Ovary (tissue), 9 donors: ENCODE results near the gene AKT1. TPM values are rescaled to one million over a fixed set of nuclear protein-coding genes. Genes with fewer than 3 reads are reported as not detected.
"Not testable (repeated sequence)": the region's sequence is repeated elsewhere in the genome, so short reads cannot be mapped to it uniquely, and the experiment has no call there.

ENCODE experiments used
- DNase-seq, 5 donors: peaks; one replicate each; pipeline ENCODE4 v3.0.0-alpha.2; 2019 to 2020
- H3K27ac ChIP-seq, 2 donors: fragments of 200-600 bp; one replicate each; pipeline versions ENCODE4 v1.5.1 to v1.8.0; 2019 to 2022
- H3K27me3 ChIP-seq: fragments of 200-600 bp; one replicate; pipeline ENCODE4 v1.8.0; 2022
- H3K36me3 ChIP-seq: fragments of 200-600 bp; sonication (generic); one replicate; pipeline ENCODE4 v1.5.1; 2019
- H3K4me1 ChIP-seq: one replicate; pipeline ENCODE4 v1.8.1; 2013; ENCODE audit warnings: mild to moderate bottlenecking, moderate library complexity; ENCODE audit not compliant: insufficient read depth
- H3K4me3 ChIP-seq: fragments of 200-600 bp; sonication (generic); one replicate; pipeline ENCODE4 v1.5.1; 2017
- H3K9me3 ChIP-seq, 2 donors: fragments of 200-600 bp in 1 of 2; sonication (generic) in 1 of 2; one replicate each; pipeline versions ENCODE4 v1.5.1 to v1.8.1; 2013 to 2019; ENCODE audit warnings: mild to moderate bottlenecking in 1 of 2, moderate library complexity in 1 of 2
- EP300 ChIP-seq: sonication (generic); formaldehyde crosslinking; IDR thresholded peaks from one replicate; pipeline ENCODE4 v1.6.1; 2017; ENCODE audit warnings: antibody characterized with exemption
- POLR2A ChIP-seq: fragments of 450-650 bp; IDR thresholded peaks from one replicate; pipeline ENCODE4 v1.6.1; 2017; ENCODE audit warnings: antibody characterized with exemption, mild to moderate bottlenecking, moderate library complexity
- WGBS, 3 donors: extraction: QIAGEN DNeasy Blood & Tissue Kit in 1 of 3; methylation state at CpG; one replicate each; pipeline versions ENCODE4 v1.1.5 to v1.1.7; 2013 to 2017; 5-methylcytosine and 5-hydroxymethylcytosine counted together
- intact Hi-C, 4 donors: fragments of 100-400 bp; cut with DNase I; formaldehyde crosslinking; loops; one replicate each; pipeline versions ENCODE4 v1.11.0 to v1.15.1; 2022 to 2023
- polyA plus RNA-seq, 2 donors: library from polyadenylated mRNA; stranded (reverse); fragments of 200-250 nt in 1 of 2; fragments of 350-450 nt in 1 of 2; fragmentation: Illumina TruSeq in 1 of 2; extraction: RNeasy Lipid Tissue Mini Kit (QIAGEN cat#74804) in 1 of 2; gene quantifications; one replicate each; pipeline ENCODE4 v1.2.3, GENCODE V29; 2013 to 2014
- total RNA-seq, 7 donors: library from RNA; depleted of rRNA in 2 of 7; stranded (reverse); fragments of >200 nt in 2 of 7; fragmentation: NEBNext Ultra II Directional in 3 of 7; extraction: Animal tissue kit (Norgen Biotek cat#: 25700) in 3 of 7; gene quantifications; one replicate each; pipeline versions ENCODE4 v1.1.0 to v1.2.4, GENCODE V29; 2016 to 2023
- TF ChIP-seq, protein P1 (sequence below), 3 donors: fragments of 450-650 bp in 2 of 3; fragments of 200-600 bp in 1 of 3; IDR thresholded peaks; one replicate each; pipeline versions ENCODE4 v1.5.1 to v1.8.0; 2016 to 2022; ENCODE audit warnings: antibody characterized with exemption in 3 of 3, mild to moderate bottlenecking in 1 of 3
- donor health status: DM: no; HTN: no; CAD: no; lungs with moderate emphysema.
- donor health status: DM: no; HTN: no; CAD: no.
- donor health status: Bipolar disorder and iron deficiency.
- donor health status: DM: yes; HTN: yes; CAD: no.
- donor health status: DM: no; HTN: no; CAD: no.
- donor health status: DM: yes; HTN: yes; CAD: no.

Gene AKT1
- total and polyA plus RNA-seq, 9 donors: 53.9 to 105 (median 95.4) TPM

DNA sequence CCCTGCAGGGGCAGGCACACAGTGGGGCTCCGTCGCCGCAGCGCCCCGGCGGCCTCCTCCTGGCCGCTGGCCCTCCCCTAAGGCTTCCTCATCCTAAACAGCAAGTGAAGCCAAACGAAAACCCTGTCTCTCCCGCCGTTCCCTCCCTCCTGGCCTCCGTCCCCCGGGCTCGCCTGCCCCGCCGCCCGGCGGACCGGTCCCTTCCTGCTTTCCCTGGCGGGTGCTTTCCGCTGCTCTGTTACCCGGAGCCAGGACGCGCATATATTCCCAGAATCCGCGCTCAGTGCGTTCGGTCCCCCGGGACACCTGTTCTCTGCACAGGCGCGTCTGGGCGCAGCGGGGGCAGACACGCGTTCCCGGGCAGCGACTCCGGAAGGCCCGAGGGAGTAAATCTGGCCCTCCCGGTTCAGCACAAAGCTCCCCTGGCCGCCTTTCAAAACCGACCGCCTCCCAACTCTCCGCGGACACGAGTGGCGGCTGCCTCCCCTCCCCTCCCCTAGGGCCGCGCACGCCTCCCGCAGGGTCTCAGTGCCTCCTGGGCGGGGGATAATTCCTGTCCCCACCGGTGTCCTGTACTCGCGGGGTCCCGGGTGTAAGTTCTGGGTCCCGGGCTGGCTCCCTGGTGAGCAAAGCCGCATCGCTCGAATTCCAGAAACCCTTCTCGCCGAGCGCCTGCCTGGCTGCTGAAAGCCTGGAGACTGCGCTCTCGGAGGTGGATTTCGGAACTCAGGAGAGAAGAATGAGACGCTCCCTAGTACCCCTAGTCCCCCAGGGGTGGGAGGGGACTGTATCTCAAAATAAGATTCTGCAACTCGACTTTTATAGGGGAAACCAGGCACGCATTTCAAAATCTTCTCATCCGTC, 48.1 kb upstream of the AKT1 start:
- H3K27me3 ChIP-seq: no peaks in the 10 kb centered on the region
- 1% methylated on average over 64 to 69 of the region's 69 CpGs for WGBS, 3 donors

DNA sequence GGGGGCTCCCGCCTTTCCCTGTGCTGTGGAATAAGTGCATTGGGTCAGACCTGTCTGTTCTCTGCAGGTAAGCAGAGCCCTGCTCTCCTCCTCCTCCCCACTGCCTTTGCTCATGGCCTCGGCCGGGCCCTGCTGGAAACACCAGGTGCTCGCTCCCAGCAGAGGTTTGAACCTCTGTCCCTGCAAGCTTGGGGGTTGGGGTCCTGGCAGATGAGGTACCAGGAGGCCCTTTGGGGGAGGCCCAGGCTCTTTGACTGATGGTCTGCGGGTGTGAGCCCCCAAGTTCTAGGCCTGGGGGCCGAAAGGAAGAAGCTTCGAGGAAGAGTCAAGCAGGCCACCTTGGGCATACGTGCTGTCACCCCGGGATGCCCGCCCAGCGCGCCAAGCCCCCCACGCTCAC, 47.5 kb upstream of the AKT1 start:
- H3K27ac ChIP-seq: no peak overlapping the region
- H3K4me1 ChIP-seq: peaks cover 5% of the 10 kb centered on the region
- WGBS, 3 donors: 31 to 35% (median 34%) methylated on average over 12 to 13 of the region's 13 CpGs
- DNase-seq: no peak
- H3K9me3 ChIP-seq: no peaks in the 10 kb centered on the region
- no peak overlapping the region for H3K4me3 ChIP-seq
- TF ChIP-seq POLR2A (no peak), EP300 (no peak)
- TF ChIP-seq, protein P1, sequence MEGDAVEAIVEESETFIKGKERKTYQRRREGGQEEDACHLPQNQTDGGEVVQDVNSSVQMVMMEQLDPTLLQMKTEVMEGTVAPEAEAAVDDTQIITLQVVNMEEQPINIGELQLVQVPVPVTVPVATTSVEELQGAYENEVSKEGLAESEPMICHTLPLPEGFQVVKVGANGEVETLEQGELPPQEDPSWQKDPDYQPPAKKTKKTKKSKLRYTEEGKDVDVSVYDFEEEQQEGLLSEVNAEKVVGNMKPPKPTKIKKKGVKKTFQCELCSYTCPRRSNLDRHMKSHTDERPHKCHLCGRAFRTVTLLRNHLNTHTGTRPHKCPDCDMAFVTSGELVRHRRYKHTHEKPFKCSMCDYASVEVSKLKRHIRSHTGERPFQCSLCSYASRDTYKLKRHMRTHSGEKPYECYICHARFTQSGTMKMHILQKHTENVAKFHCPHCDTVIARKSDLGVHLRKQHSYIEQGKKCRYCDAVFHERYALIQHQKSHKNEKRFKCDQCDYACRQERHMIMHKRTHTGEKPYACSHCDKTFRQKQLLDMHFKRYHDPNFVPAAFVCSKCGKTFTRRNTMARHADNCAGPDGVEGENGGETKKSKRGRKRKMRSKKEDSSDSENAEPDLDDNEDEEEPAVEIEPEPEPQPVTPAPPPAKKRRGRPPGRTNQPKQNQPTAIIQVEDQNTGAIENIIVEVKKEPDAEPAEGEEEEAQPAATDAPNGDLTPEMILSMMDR (IDR thresholded peaks at IDR 0.05): no peak
- intact Hi-C loops: no loop called here
- no peaks in the 10 kb centered on the region for H3K27me3 ChIP-seq
- no peaks in the 10 kb centered on the region for H3K36me3 ChIP-seq

More for the DNA sequence above, 48.1 kb upstream of the AKT1 start:
- DNase-seq: no peak
- TF ChIP-seq, protein P1 (IDR thresholded peaks at IDR 0.05): no peak
- TF ChIP-seq EP300 (no peak), POLR2A (no peak)
- Histone ChIP-seq H3K27ac (no peak overlapping the region), H3K9me3 (no peaks in the 10 kb centered on the region), H3K36me3 (no peaks in the 10 kb centered on the region), H3K4me1 (peaks cover 5% of the 10 kb centered on the region), H3K4me3 (no peak overlapping the region)
- intact Hi-C loops: no loop called here

- DNase-seq: no peak
- 73 to 90% (median 87%) methylated on average over 1 of the region's 1 CpG for WGBS, 3 donors
- TF ChIP-seq, protein P1 (IDR thresholded peaks at IDR 0.05): no peak
- TF ChIP-seq POLR2A (no peak), EP300 (no peak)
- intact Hi-C loops: no loop called here
- Histone ChIP-seq H3K4me3 (no peak overlapping the region), H3K27ac (no peak overlapping the region), H3K36me3 (no peaks in the 10 kb centered on the region), H3K9me3 (no peaks in the 10 kb centered on the region), H3K4me1 (peaks cover 5% of the 10 kb centered on the region), H3K27me3 (no peaks in the 10 kb centered on the region)
These were observed 46.2 kb upstream of the AKT1 start for GRCh38 chr14:104841730-104842129.

GRCh38 chr14:104836171-104836935, 40.8 kb upstream of the AKT1 start:
- 92 to 94% (median 93%) methylated on average over 31 to 40 of the region's 41 CpGs for WGBS, 3 donors
- H3K4me1 ChIP-seq, DNase-seq, intact Hi-C loops, H3K36me3 ChIP-seq, H3K27me3 ChIP-seq, H3K4me3 ChIP-seq, H3K9me3 ChIP-seq, H3K27ac ChIP-seq: not testable (repeated sequence)

- Histone ChIP-seq H3K4me3 (no peak overlapping the region), H3K27me3 (no peaks in the 10 kb centered on the region), H3K27ac (no peak overlapping the region), H3K9me3 (no peaks in the 10 kb centered on the region), H3K36me3 (no peaks in the 10 kb centered on the region), H3K4me1 (peaks cover 6% of the 10 kb centered on the region)
- intact Hi-C loops: no loop called here
- no peak for TF ChIP-seq EP300
- no peak for TF ChIP-seq POLR2A
- 46 to 52% (median 50%) methylated on average over 9 of the region's 9 CpGs for WGBS, 3 donors
- DNase-seq: no peak
These were observed 35.2 kb upstream of the AKT1 start for GRCh38 chr14:104830781-104831180.
